ENCODE results near the gene TAB2.

TAB2 gene

GRCh38 chr6:149393002-149393679, 75.6 kb downstream of the TAB2 start:
- no peak for DNase-seq (ENCODE audit: low read depth, low spot score)
- no peak overlapping the region for H3K4me3 ChIP-seq (ENCODE audit: low read length)

DNA sequence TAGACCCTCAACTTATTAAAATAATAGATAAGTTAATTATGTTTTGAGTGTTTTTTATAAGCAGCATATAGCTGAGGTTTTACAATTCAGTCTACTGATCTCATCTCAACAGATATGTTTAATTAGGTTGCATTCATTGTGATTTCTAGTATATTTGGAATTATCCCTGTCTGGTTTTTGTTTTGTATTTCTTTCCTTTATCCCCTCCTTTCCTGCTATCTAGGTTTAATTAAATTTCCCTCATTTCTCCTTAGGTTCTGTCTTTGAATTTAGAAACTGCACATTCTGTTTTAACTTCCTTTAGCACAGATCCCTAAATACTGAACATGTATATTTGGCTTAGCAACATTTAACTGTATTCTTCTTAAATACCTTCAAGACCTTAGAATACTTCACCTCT, 77.7 kb downstream of the TAB2 start:
- DNase-seq (ENCODE audit: low read depth, low spot score), result no peak
- H3K4me3 ChIP-seq (ENCODE audit: low read length), result no peak overlapping the region

- no peak overlapping the region for H3K4me3 ChIP-seq (ENCODE audit: low read length)
- no peak for DNase-seq (ENCODE audit: low read depth, low spot score)
Measured at GRCh38 chr6:149397384-149397783, 79.9 kb downstream of the TAB2 start.

DNA sequence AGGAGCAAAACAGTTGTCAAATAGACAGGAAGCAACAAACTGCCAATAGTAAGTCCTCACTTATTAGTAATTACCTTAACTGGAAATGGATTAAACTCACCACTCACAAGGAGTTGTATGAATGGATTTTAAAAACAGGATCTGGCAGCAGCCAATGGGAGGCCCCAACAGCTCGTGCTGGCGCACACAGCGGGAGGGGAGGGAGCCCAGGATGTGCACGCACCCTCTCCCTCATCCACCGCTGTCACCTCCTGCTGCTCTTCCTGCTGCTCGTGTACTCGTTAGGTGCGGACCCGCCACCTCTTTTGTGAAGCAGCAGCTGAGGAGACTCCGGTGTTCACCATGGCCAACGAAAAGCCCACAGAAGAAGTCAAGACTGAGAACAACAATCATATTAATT, 82.5 kb downstream of the TAB2 start, which contains the start of gene SUMO4:
SUMO4 (plus strand) TSS at position 213 of the 400 bp plus-strand sequence; CDS start at position 343, 130 bp downstream.
- no peak for DNase-seq (ENCODE audit: low read depth, low spot score)

GRCh38 chr6:149403534-149403933, 86.0 kb downstream of the TAB2 start:
- DNase-seq (ENCODE audit: low read depth, low spot score), result no peak
- H3K4me3 ChIP-seq (ENCODE audit: low read length), result no peak overlapping the region

More for the DNA sequence above, 82.5 kb downstream of the TAB2 start, which contains the start of gene SUMO4:
- H3K4me3 ChIP-seq (ENCODE audit: low read length), result no peak within 1 kb of the TSS

DNA sequence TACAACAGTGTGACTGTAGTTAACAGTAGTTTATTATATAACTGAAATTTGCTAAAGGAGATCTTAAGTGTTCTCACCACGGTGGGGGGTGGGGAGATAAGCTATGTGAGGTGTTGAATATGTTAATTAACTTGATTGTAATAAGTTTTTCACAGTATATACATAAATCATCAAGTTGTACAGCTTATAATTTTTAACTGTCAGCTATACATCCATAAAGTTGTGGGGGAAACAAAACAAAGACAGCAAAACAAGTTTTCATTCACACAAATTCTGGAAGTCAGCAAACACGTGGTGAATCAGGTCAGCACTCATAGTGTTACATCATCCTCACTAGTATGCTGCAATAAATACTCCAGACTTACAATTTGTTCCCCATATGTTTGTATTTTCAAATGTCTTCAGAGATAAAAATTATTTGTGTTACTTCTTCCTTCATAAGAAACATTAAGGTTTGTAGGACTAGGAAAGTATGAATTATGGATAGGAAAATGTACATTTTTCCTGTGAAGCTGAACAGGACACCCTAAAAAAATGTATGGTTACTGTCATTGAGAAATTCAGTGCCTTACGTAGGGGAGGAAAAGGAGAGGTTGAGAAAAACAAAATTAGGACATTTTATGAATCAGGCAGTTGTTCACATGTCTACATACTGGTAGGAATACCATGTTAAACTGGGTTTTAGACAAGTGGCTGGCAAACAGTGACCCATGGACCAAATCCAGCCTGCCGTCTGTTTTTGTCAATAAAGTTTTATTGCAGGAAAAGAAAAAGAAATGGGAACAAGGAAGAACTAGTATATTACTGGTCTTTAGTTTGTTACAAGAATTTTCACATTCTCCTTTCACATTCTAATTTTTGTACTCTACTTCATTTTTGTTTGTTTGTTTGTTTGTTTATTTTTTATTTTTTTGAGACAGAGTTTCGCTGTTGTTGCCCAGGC, 88.6 kb downstream of the TAB2 start:
- DNase-seq (ENCODE audit: low read depth, low spot score), result no peak
- H3K4me3 ChIP-seq (ENCODE audit: low read length), result no peak overlapping the region

DNA sequence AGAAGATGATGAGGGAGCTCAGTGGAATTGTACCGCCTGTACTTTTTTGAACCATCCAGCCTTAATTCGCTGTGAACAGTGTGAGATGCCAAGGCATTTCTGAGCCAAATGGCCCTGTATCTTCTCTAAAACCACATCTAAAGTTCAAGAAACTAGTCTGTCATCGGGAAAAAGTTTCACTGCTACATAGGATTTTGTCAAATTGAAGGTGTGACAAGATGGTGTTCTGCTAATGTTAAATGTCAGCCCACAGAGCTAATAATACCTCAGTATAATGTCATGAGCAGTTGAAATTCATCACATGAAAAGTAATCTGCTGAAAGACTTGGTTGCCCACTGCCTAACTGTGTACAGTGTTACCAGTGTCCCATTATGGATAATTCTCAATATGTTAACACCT, 92.1 kb downstream of the TAB2 start:
- no peak overlapping the region for H3K4me3 ChIP-seq (ENCODE audit: low read length)
- no peak for DNase-seq (ENCODE audit: low read depth, low spot score)

- H3K4me3 ChIP-seq (ENCODE audit: low read length), result no peak overlapping the region
- no peak for DNase-seq (ENCODE audit: low read depth, low spot score)
Measured at GRCh38 chr6:149410557-149410956, 93.0 kb downstream of the TAB2 start.

GRCh38 chr6:149414009-149414408, 96.5 kb downstream of the TAB2 start:
- DNase-seq (ENCODE audit: low read depth, low spot score), result no peak
- no peak overlapping the region for H3K4me3 ChIP-seq (ENCODE audit: low read length)

GRCh38 chr6:149414821-149415220, 97.3 kb downstream of the TAB2 start:
- DNase-seq (ENCODE audit: low read depth, low spot score), result no peak
- H3K4me3 ChIP-seq (ENCODE audit: low read length), result no peak overlapping the region

GRCh38 chr6:149419696-149420404, 102.3 kb downstream of the TAB2 start:
- no peak for DNase-seq (ENCODE audit: low read depth, low spot score)
- H3K4me3 ChIP-seq (ENCODE audit: low read length), result no peak overlapping the region

- H3K4me3 ChIP-seq (ENCODE audit: low read length), result no peak overlapping the region
- no peak for DNase-seq (ENCODE audit: low read depth, low spot score)
Measured at GRCh38 chr6:149421132-149421531, 103.6 kb downstream of the TAB2 start.

DNA sequence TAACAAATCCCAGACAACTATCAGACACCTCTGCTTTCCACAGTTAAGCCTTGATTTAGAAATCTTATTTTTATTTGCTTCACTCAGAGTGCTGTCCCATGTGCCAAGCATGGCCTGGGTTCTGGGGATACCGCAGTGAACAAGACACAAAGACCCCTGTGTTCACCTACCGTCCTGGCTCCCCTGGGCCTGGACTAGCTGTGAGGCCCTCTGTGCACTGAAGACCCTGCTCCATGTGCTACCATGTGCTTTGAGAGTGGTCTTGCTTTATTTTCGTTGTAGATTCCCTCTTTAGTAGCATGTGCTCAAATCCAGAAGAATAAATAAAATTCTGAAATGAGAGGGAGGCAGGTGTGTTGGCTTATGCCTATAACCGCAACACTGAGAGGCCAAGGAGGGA, 105.1 kb downstream of the TAB2 start:
- H3K4me3 ChIP-seq (ENCODE audit: low read length), result no peak overlapping the region
- no peak for DNase-seq (ENCODE audit: low read depth, low spot score)

DNA sequence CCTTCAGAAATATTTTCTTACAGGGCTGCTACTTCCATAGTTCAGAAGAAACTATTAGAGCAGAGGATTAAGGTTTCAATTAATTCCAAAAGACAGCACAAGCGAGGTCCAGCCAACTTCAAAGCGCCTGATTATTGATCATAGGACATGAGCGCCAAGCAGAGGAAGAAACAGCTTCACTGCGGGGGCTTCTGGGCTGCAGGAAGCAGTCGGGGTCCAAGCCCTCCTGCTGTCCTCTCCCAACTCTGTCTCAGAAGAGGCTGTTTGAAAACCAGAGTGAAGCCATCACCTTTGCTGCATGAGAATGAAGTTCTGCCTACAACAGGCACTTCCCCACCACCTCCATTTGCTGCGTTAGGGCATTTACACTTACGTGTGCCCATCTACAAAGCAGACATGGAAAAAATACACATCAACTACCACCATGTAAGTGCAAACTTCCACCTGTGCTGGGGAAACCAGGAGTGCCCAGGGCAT, 106.5 kb downstream of the TAB2 start:
- no peak for DNase-seq (ENCODE audit: low read depth, low spot score)
- H3K4me3 ChIP-seq (ENCODE audit: low read length), result no peak overlapping the region

GRCh38 chr6:149425224-149425623, 107.7 kb downstream of the TAB2 start:
- no peak overlapping the region for H3K4me3 ChIP-seq (ENCODE audit: low read length)
- DNase-seq (ENCODE audit: low read depth, low spot score), result no peak

DNA sequence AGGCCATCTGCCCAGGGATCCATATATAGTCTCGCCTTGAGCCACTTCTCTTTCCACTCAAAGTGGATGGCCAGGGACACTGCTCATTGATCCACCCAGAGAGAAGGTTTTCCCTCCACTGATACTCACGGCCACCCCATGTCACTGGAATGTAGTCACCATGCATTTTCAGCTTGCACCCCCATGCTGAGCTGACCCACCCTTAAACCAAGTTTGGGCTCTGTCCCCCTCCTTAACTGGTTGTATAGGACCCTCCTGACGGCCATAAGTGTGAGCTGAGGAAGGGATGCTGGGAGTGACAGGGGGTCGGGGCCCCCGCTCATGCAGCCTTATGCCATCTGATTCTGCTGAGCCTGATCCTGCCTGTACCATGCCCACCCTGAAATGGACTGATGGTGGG, 108.2 kb downstream of the TAB2 start:
- H3K4me3 ChIP-seq (ENCODE audit: low read length), result no peak overlapping the region
- no peak for DNase-seq (ENCODE audit: low read depth, low spot score)

DNA sequence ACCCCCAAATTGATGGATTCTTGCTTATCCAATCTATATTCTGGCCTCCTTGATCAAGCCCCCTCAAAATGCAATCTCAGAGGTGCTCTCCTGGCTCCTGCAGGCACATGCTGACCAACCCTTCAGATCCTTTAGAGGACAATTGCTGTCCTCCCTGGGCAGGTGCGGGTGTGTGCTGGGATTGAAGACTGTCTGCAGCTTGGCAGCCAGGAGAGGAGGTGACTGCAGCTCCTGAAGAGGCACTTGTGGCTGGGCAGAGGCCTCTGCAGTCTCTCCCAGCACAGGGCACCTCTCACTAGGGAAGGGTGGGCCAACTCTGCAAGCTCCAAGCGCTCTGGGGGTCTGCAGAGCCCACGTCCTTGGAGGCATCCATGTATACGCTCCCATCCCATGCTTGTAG, 111.1 kb downstream of the TAB2 start:
- H3K4me3 ChIP-seq (ENCODE audit: low read length), result no peak overlapping the region
- DNase-seq (ENCODE audit: low read depth, low spot score), result no peak

DNA sequence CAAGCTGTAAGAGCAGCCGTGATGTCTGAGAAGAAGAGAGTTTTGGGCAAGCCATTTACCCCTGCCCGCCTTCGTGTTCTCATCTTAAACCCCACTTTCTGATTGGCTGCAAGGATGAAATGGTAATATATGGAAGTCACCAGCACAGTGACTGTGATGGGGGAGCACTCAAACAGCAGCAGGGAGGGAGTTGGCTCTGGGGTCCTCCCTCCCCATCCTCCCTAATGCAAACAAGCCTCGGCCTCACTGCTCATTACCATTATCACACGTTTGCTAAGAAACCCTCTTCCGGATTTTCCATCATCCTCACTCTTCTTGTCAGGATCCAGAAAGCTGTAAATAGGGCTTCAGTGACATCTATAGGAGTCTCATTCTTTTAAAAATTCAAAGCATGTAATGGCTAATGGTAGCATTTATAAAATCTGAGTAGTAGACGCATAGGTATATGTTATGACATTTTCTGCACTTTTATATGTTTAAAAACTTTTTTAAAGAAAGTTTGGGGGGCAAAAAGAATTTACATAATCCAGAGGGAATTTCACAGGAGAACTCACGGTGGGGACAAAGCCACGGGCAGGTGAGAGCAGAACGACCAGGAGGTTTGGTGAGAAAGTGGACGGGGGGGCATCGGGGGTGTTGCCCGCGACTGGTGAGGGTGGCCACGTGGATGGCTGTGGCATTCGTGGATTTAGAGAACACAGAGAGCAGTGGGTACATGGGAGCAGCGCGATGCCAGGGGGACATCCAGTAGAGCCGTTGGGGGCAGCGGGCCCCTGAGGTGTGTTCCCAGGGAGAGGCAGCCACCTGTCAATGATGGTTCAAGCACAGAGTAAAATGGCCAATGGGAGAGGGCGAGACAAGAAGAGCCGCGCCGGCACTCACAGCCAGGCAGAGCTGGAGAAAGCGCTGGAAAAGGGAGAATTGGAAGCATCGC, 112.2 kb downstream of the TAB2 start:
- no peak overlapping the region for H3K4me3 ChIP-seq (ENCODE audit: low read length)
- DNase-seq (ENCODE audit: low read depth, low spot score), result no peak

All from Jurkat, Clone E6-1 (cell line).